ENCODE results near the gene TECRL.

TECRL gene

DNA sequence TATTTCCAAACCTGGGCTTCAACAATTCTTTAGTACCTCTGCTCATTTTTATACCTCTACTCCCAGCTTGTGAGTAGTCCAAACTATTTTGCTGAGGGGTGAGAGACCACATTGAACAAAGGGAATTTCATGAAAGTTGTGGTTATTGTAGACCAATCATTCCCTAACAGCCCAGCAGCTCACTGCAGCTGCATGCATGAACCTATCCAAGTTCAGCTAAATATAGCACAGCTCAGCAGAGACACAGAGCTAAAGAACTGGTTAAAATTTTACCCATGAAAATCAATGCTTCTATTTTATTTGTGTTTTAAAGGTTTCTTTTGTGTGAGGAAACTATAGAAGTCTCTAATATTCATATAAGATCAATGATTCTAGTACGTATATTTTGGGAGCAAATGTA, 82.7 kb downstream of the TECRL start:
- no peaks in the 10 kb centered on the region for H3K36me3 ChIP-seq (ENCODE audit: insufficient read depth, low read depth, low read length)
- no peak overlapping the region for H3K4me3 ChIP-seq (ENCODE audit: low read length)
- no peak overlapping the region for H3K27ac ChIP-seq (ENCODE audit: low read length)
- no peaks in the 10 kb centered on the region for H3K4me1 ChIP-seq (ENCODE audit: insufficient read depth, low read length)
- no peak overlapping the region for H3K9ac ChIP-seq (ENCODE audit: low read depth, low read length)
- peaks cover 9% of the 10 kb centered on the region for H3K9me3 ChIP-seq (ENCODE audit: insufficient read depth, low read depth, low read length)
- no peaks in the 10 kb centered on the region for H3K27me3 ChIP-seq (ENCODE audit: insufficient read depth, low read length)

GRCh38 chr4:64306255-64306565, 103.0 kb downstream of the TECRL start:
- H3K27me3 ChIP-seq (ENCODE audit: insufficient read depth, low read length), result no peaks in the 10 kb centered on the region
- H3K4me3 ChIP-seq (ENCODE audit: low read length), result no peak overlapping the region
- H3K9ac ChIP-seq (ENCODE audit: low read depth, low read length), result no peak overlapping the region
- H3K36me3 ChIP-seq (ENCODE audit: insufficient read depth, low read depth, low read length), result no peaks in the 10 kb centered on the region
- no peaks in the 10 kb centered on the region for H3K4me1 ChIP-seq (ENCODE audit: insufficient read depth, low read length)
- peaks cover 28% of the 10 kb centered on the region; the same call in 1 of the 2 replicates for H3K9me3 ChIP-seq (ENCODE audit: insufficient read depth, low read depth, low read length)
- no peak overlapping the region for H3K27ac ChIP-seq (ENCODE audit: low read length)

DNA sequence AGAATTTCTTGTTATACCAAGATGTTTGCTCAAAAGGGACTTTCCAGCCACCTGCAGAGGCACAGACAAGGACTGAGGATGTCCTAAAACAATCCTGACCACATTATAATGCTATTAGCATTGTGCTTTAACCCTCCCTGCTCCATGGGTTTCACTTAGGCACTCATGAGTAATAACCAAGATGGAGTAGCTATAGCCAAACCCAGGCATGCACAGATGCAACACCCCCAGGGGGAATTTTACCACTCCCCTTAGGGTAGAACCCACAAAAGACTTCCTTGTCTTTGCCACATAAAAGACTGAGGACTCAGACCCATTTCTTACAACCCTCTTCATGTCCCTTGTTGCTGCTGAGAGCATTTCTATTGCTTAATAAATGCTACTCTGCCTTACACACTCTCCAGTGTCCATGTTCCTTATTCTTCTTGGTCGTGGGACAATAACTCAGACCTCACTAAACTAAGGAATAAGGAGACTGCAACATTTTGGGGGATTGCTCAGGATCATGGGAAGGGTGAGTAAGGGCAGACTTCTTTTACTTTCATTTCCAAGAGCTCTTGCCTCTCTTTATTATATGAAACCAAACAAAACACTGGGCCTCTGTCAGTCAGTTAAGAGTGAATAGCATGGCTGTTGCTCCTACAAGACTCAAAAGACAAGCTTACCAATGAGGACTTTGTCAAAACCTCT, 103.5 kb downstream of the TECRL start:
- Histone ChIP-seq H3K4me1 (ENCODE audit: insufficient read depth, low read length) (no peaks in the 10 kb centered on the region), H3K4me3 (ENCODE audit: low read length) (no peak overlapping the region), H3K9ac (ENCODE audit: low read depth, low read length) (no peak overlapping the region), H3K27me3 (ENCODE audit: insufficient read depth, low read length) (no peaks in the 10 kb centered on the region), H3K9me3 (ENCODE audit: insufficient read depth, low read depth, low read length) (peaks cover 28% of the 10 kb centered on the region; the same call in 1 of the 2 replicates), H3K27ac (ENCODE audit: low read length) (no peak overlapping the region), H3K36me3 (ENCODE audit: insufficient read depth, low read depth, low read length) (no peaks in the 10 kb centered on the region)

- Histone ChIP-seq H3K9ac (ENCODE audit: low read depth, low read length) (no peak overlapping the region), H3K4me3 (ENCODE audit: low read length) (no peak overlapping the region), H3K4me1 (ENCODE audit: insufficient read depth, low read length) (no peaks in the 10 kb centered on the region), H3K9me3 (ENCODE audit: insufficient read depth, low read depth, low read length) (no peaks in the 10 kb centered on the region), H3K27ac (ENCODE audit: low read length) (no peak overlapping the region), H3K36me3 (ENCODE audit: insufficient read depth, low read depth, low read length) (no peaks in the 10 kb centered on the region), H3K27me3 (ENCODE audit: insufficient read depth, low read length) (no peaks in the 10 kb centered on the region)
Measured at GRCh38 chr4:64272432-64272831, 136.8 kb downstream of the TECRL start.

DNA sequence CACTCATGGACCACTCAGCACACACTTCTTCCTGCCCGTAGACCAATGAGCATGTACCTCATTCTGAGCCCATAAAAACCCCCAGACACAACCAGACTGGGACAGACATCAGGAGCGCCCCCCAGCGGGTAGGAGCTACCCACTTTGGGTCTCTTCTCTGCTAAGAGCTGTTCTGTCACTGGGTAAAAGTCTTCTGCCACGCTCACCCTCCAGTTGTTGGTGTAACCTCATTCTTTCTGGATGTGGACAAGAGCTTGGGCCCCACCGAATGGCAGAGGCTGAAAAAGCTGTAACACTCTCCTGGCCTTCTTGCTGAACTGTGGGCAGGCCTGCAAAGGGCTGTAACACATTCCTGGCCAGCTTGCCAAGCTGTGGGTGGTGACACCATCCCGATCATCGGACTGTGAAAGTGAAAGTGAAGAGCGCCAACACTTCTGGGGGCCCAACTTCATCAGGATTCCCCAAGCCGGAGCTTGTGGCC, 137.6 kb downstream of the TECRL start:
- no peaks in the 10 kb centered on the region for H3K27me3 ChIP-seq (ENCODE audit: insufficient read depth, low read length)

GRCh38 chr4:64266669-64267068, 142.6 kb downstream of the TECRL start:
- Histone ChIP-seq H3K9me3 (ENCODE audit: insufficient read depth, low read depth, low read length) (peaks cover 11% of the 10 kb centered on the region), H3K4me3 (ENCODE audit: low read length) (no peak overlapping the region), H3K36me3 (ENCODE audit: insufficient read depth, low read depth, low read length) (no peaks in the 10 kb centered on the region), H3K27ac (ENCODE audit: low read length) (no peak overlapping the region), H3K4me1 (ENCODE audit: insufficient read depth, low read length) (no peaks in the 10 kb centered on the region), H3K9ac (ENCODE audit: low read depth, low read length) (no peak overlapping the region), H3K27me3 (ENCODE audit: insufficient read depth, low read length) (no peaks in the 10 kb centered on the region)

More for the DNA sequence above, 137.6 kb downstream of the TECRL start:
- Histone ChIP-seq H3K27ac (ENCODE audit: low read length) (no peak overlapping the region), H3K36me3 (ENCODE audit: insufficient read depth, low read depth, low read length) (no peaks in the 10 kb centered on the region), H3K9me3 (ENCODE audit: insufficient read depth, low read depth, low read length) (no peaks in the 10 kb centered on the region), H3K9ac (ENCODE audit: low read depth, low read length) (no peak overlapping the region), H3K4me1 (ENCODE audit: insufficient read depth, low read length) (no peaks in the 10 kb centered on the region), H3K4me3 (ENCODE audit: low read length) (no peak overlapping the region)

DNA sequence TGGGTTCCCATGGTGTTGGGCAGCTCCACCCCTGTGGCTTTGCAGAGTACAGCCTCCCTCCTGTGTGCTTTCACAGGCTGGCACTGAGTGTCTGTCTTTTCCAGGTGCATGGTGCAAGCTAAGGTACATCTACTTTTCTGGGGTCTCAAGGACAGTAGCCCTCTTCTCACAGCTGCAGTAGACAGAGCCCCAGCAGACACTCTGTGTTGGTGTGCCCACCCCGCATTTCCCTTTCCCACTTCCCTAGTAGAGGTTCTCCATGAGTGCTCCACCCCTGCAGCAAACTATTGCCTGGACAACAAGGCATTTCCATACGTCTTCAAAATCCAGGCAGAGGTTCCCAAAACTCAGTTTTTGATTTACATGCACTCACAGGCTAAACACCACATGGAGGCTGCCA, 143.0 kb downstream of the TECRL start:
- peaks cover 14% of the 10 kb centered on the region for H3K9me3 ChIP-seq (ENCODE audit: insufficient read depth, low read depth, low read length)
- no peak overlapping the region for H3K4me3 ChIP-seq (ENCODE audit: low read length)
- no peaks in the 10 kb centered on the region for H3K36me3 ChIP-seq (ENCODE audit: insufficient read depth, low read depth, low read length)
- no peaks in the 10 kb centered on the region for H3K4me1 ChIP-seq (ENCODE audit: insufficient read depth, low read length)
- no peak overlapping the region for H3K9ac ChIP-seq (ENCODE audit: low read depth, low read length)
- no peaks in the 10 kb centered on the region for H3K27me3 ChIP-seq (ENCODE audit: insufficient read depth, low read length)
- no peak overlapping the region for H3K27ac ChIP-seq (ENCODE audit: low read length)

DNA sequence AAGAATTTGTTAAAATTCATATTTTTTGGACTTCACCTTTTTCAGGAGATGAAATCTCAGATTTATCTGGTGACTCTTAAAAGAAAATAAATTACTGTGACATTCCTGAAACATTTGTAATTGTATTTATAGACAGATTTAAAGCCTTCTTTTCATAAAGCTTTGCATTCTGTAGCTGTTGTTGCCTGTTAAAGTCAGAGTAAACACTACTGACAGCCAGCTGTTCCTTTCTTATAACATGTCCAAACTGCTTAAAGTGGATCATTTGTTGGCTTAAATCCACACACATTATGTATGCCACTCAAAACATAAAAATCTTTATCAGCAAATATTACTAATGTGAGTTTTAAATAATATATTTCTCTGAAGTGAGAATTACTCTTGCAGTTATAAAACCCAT, 157.5 kb downstream of the TECRL start:
- H3K4me3 ChIP-seq (ENCODE audit: low read length), result no peak overlapping the region
- no peak overlapping the region for H3K27ac ChIP-seq (ENCODE audit: low read length)
- no peaks in the 10 kb centered on the region for H3K27me3 ChIP-seq (ENCODE audit: insufficient read depth, low read length)
- H3K9ac ChIP-seq (ENCODE audit: low read depth, low read length), result no peak overlapping the region
- H3K4me1 ChIP-seq (ENCODE audit: insufficient read depth, low read length), result no peaks in the 10 kb centered on the region
- H3K36me3 ChIP-seq (ENCODE audit: insufficient read depth, low read depth, low read length), result no peaks in the 10 kb centered on the region
- H3K9me3 ChIP-seq (ENCODE audit: insufficient read depth, low read depth, low read length), result peaks cover 12% of the 10 kb centered on the region

- Histone ChIP-seq H3K36me3 (ENCODE audit: insufficient read depth, low read depth, low read length) (no peaks in the 10 kb centered on the region), H3K27me3 (ENCODE audit: insufficient read depth, low read length) (no peaks in the 10 kb centered on the region), H3K4me3 (ENCODE audit: low read length) (no peak overlapping the region), H3K9ac (ENCODE audit: low read depth, low read length) (no peak overlapping the region), H3K27ac (ENCODE audit: low read length) (no peak overlapping the region), H3K9me3 (ENCODE audit: insufficient read depth, low read depth, low read length) (peaks cover 12% of the 10 kb centered on the region), H3K4me1 (ENCODE audit: insufficient read depth, low read length) (no peaks in the 10 kb centered on the region)
Measured at GRCh38 chr4:64250488-64250887, 158.8 kb downstream of the TECRL start.

DNA sequence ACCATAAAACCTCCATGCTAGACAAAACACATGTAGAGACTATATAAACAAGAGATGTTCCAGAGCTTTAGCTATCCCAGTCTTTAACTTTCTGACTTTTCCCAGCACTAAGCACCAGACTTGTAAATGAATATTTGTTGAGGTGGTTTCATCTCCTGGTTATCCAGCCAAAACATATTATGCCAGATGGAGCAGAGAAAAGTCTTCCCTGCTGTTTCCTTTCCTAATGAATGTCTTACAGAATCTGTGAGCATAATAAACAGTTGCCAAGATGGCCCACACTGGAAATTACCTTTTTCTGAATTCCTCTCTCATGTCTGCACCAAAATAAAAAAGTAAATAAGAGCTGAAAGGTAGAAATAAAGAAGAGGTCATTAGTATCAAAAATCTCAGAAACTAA, 159.2 kb downstream of the TECRL start:
- no peaks in the 10 kb centered on the region for H3K4me1 ChIP-seq (ENCODE audit: insufficient read depth, low read length)
- no peaks in the 10 kb centered on the region for H3K36me3 ChIP-seq (ENCODE audit: insufficient read depth, low read depth, low read length)
- no peak overlapping the region for H3K9ac ChIP-seq (ENCODE audit: low read depth, low read length)
- no peak overlapping the region for H3K4me3 ChIP-seq (ENCODE audit: low read length)
- peaks cover 12% of the 10 kb centered on the region for H3K9me3 ChIP-seq (ENCODE audit: insufficient read depth, low read depth, low read length)
- H3K27me3 ChIP-seq (ENCODE audit: insufficient read depth, low read length), result no peaks in the 10 kb centered on the region
- no peak overlapping the region for H3K27ac ChIP-seq (ENCODE audit: low read length)

DNA sequence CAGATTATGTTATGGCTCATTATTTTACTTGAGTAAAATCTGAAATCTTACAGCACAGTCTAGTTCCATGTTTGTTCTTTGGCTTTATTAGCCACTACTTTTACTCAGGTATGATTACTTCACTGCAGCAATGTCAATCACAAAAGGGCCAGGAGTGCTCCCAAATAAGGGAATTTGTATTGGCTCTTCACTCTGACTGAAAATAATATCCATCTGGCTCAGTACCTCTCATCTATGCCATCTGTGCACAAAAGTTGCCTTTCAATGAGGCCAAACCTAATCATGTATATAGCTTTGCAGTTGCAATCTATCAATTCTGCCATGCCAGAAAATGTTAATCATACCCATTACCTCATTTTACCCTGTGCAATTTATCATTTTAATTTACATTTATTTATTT, 161.1 kb downstream of the TECRL start:
- Histone ChIP-seq H3K36me3 (ENCODE audit: insufficient read depth, low read depth, low read length) (no peaks in the 10 kb centered on the region), H3K9me3 (ENCODE audit: insufficient read depth, low read depth, low read length) (peaks cover 12% of the 10 kb centered on the region), H3K9ac (ENCODE audit: low read depth, low read length) (no peak overlapping the region), H3K4me1 (ENCODE audit: insufficient read depth, low read length) (no peaks in the 10 kb centered on the region), H3K27me3 (ENCODE audit: insufficient read depth, low read length) (no peaks in the 10 kb centered on the region), H3K4me3 (ENCODE audit: low read length) (no peak overlapping the region), H3K27ac (ENCODE audit: low read length) (no peak overlapping the region)

DNA sequence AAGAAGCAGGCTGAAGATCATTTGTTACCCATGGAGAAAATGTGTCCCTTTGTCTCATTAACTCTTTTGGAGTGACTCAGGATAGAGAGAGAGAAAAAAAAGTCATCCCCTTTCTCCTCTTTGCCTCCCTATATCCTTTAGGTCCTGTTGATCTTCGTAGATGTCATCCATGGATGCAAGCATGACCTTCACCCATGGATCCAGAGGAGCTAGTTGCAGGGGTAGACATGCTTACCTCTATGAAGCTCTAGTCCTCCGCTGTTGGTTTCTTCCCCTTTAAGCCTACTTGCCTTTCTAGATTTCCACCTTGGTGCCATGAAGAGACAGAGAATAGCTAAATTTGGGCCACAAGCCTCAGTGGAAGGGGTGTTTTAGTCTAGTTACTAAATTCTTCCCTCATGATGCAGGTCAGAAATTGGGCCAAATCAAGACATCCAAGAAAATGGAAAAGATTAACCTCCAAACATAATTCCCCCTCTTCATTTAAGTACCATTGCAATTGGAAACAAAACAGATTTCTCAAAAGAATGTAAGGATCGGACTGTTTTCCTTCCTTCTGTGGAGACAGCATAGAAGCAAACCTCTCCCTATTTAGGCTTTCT, 178.4 kb downstream of the TECRL start:
- no peaks in the 10 kb centered on the region for H3K4me1 ChIP-seq (ENCODE audit: insufficient read depth, low read length)
- H3K27ac ChIP-seq (ENCODE audit: low read length), result no peak overlapping the region
- H3K9me3 ChIP-seq (ENCODE audit: insufficient read depth, low read depth, low read length), result peaks cover 87% of the 10 kb centered on the region
- no peaks in the 10 kb centered on the region for H3K27me3 ChIP-seq (ENCODE audit: insufficient read depth, low read length)
- no peaks in the 10 kb centered on the region for H3K36me3 ChIP-seq (ENCODE audit: insufficient read depth, low read depth, low read length)
- H3K4me3 ChIP-seq (ENCODE audit: low read length), result no peak overlapping the region
- H3K9ac ChIP-seq (ENCODE audit: low read depth, low read length), result no peak overlapping the region
